Astrocyte of the hippocampus (primary cell): ENCODE measurements around the gene ARHGEF18.
"Not testable (repeated sequence)": the region's sequence is repeated elsewhere in the genome, so short reads cannot be mapped to it uniquely, and the experiment has no call there.

Experiments
- DNase-seq: peaks from one replicate; pipeline ENCODE4 v3.0.0; 2011; ENCODE audit warnings: low read depth, low spot score

ARHGEF18 gene

GRCh38 chr19:7348587-7349230 is at the start of gene ARHGEF18:
Gene ARHGEF18 (plus strand): TSS chr19:7348937. CDS start chr19:7362891, 13,954 bp downstream.
- no peak for DNase-seq

- no peak for DNase-seq
Measured at GRCh38 chr19:7301525-7301924, 47.2 kb upstream of the ARHGEF18 start.

DNA sequence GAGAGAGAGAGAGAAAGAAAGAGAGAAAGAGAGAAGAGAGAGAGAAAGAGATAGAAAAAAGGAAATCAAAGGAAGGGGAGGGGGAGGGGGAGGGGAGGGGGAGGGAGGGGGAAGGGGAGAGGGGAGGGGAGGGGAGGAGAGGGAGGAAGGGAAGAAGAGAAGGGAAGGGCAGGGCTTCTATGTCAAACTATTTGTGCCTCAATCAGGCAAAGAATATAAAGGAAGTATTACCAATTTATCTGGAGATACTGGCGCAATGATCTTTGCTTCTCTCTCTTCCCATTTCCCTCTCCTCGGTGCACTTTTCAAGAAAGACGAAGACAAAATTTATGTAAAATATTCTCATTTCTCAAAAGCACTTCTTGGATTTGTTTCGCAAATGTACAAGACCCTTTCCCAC is 45.3 kb upstream of the ARHGEF18 start:
- no peak for DNase-seq

- no peak for DNase-seq
Measured at GRCh38 chr19:7304200-7304599, 44.5 kb upstream of the ARHGEF18 start.

GRCh38 chr19:7307590-7308218 is 41.0 kb upstream of the ARHGEF18 start:
- DNase-seq = no peak

- DNase-seq = not testable (repeated sequence)
Measured at GRCh38 chr19:7308327-7308726, 40.4 kb upstream of the ARHGEF18 start.

- no peak for DNase-seq
Measured at GRCh38 chr19:7311911-7312310, 36.8 kb upstream of the ARHGEF18 start.

DNA sequence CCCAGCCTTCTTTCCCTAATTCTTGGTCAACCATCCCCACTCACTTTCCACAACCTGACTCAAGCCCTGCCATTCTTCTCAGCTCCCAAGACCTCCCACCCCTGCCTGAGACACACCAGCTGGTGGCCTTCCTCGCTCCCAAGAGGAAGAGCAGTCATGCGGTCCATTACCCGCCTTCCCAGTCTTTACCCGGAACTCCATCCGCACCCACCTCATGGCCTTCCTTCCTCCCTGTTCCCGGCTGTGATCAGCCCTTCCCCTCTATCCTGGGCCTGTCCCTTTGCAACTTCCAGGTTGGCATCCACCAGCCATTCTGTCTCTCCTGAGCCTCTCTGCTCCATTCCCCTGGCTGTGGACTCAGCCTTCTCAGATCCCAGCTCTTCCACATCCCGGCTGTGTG is 35.9 kb upstream of the ARHGEF18 start:
- no peak for DNase-seq

- DNase-seq = no peak
Measured at GRCh38 chr19:7318176-7318575, 30.6 kb upstream of the ARHGEF18 start.

DNA sequence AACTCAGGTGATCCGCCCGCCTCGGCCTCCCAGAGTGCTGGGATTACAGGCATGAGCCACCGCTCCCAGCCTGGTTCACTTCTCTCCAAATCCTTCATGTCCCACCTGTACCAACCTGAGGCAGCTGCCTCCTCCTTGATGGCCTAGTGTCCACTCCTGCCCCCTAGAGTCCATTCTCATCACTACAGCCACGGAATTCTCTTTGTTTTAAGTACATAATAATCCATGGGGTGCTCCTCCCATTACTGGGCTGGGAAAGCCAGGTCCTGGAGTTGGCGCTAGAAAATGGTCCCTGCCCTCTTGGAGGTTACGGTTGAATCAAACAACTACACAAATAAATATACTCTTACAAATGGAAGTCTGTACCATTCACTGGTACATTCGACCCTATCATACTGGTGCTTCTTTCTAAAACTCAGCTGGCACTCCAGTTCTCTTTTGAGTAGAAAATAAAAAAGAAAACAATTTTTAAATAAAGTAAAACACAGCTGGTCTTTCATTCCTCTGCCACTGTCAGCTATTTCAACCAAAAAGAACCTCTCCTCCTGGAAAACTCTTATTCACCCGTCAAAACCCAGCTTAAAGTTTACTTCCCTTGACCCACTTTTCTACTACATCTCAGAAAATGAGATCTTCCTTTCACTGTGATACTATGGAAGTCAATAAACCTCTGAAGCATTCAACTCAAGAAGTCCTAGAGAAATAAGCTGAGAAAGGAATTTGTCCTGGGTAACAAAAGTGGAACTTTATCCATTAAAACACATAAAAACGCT is 22.4 kb upstream of the ARHGEF18 start:
- DNase-seq = no peak

DNA sequence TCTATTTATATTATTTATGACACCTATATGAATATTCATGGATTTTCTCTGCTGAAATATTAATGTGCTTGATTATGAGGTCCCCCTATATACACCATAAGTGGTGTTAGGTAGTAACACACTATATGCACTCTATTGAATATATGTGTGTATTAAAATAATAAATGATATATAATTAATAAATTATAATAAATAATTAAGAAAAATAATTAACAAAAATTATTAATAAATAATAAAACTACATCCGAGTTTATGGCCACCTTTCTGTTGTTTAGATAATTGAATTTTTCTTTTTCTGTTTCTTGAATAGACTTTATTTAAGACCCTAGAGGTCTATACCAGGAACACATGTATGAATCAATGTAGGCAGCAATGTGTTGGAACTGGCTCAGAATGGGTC is 20.9 kb upstream of the ARHGEF18 start:
- no peak for DNase-seq

DNA sequence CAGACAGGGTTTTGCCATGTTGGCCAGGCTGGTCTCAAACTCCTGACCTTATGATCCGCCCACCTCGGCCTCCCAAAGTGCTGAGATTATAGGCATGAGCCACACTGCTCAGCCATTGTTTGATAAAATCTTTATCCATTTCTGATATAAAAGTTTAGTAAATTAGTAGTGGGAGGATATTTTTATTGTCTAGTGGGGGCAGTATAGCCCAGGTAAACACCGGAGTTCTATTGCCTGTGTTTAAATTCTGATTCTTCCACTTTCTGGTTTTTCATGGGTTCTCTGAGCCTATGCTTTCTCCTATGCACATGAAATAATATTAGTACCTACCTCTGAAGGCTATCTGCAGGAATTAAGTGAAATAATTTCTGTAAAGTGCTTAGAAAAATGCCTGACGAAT is 20.1 kb upstream of the ARHGEF18 start:
- no peak for DNase-seq

- DNase-seq = no peak
Measured at GRCh38 chr19:7331446-7331845, 17.3 kb upstream of the ARHGEF18 start.

GRCh38 chr19:7333198-7334118 is 15.3 kb upstream of the ARHGEF18 start:
- peak; percentile 6 for DNase-seq

- DNase-seq = no peak
Measured at GRCh38 chr19:7336321-7336973, 12.3 kb upstream of the ARHGEF18 start.

DNA sequence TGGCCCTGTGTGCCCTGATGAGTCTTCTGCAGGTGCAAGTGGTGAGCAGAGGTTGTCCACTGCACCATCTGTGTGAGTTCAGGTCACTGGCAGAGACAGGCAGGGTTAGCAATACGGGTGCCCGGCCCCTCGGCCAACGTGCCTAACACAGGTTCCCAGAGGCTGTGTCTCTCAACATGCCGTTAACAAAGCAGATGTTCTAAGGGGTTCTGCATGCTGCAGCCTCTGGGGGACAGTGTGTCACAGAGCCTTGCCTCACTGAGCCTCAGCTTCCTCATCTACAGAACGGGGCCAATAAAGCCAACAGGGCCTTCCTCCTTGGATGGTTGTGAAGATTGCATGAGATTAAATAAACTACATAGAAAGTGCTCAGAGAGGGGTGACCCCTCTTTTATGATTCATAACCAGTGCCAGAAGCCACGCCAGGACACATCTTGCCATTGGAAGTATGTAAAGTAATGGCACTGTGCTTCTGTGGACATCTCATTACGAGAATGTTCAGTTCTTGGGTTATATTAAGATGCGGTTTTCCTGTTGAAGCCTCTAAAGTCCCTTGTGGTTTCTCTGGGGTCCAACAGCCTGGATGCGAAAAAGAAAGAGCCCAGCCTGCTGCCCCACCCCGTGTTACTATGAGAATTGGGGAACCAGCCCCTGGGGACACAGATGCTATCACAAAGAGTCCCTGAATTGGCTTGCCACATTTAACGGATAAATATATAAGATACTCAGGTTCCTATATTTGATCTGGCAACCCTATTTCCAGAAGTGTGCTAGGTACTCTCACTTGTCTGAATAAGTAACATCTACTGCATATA is 11.2 kb upstream of the ARHGEF18 start:
- no peak for DNase-seq

DNA sequence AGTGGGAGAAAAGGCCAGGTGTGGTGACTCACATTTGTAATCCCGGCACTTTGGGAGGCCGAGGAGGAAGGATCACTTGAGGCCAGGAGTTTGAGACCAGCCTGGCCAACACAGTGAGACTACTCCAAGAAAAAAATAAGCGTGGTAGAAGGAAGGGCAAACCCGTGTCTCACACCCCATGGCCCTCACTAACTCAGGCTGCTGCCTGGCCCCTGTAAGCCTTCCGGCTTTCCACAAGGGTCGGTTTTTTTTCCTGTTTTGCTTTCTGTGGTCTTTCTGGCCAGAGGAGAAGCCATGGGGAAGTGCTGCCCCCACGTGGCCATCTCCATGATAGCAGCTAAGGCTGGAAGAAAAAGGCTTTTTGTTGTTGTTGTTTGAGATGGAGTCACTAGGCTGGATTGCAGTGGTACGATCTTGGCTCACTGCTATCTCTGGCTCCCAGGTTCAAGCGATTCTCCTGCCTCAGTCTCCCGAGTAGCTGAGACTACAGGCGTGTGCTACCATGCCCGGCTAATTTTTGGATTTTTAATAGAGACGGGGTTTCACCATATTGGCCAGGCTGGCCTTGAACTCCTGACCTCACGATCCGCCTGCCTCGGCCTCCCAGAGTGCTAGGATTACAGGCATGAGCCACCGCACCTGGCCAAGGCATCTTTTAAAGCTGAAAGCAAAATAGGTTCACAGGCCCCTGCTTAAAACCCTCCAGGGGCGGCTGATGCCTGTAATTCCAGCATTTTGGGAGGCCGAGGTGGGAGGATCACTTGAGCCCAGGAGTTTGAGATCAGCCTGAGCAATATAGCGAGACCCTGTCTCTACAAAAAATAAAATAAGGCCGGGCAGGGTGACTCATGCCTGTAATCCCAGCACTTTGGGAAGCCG is 7.5 kb upstream of the ARHGEF18 start:
- DNase-seq = peak; percentile 89

- DNase-seq = no peak
Measured at GRCh38 chr19:7342143-7342542, 6.6 kb upstream of the ARHGEF18 start.

GRCh38 chr19:7346488-7346971 is 2.2 kb upstream of the ARHGEF18 start:
- DNase-seq = no peak
